Trophoblast cell (in vitro differentiated cells and primary cell): ENCODE data around the gene PRKAG3.

Experiments used
- DNase-seq, 2 donors: peaks; one replicate each; pipeline ENCODE4 v3.0.0-alpha.2; 2016
- H2AFZ ChIP-seq: 2 replicates; pipeline ENCODE4 v1.6.1; 2013; ENCODE audit warnings: low read length, moderate library complexity, mild to moderate bottlenecking; ENCODE audit not compliant: insufficient read depth, poor library complexity
- H2AK5ac ChIP-seq: 2 replicates; pipeline ENCODE4 v1.6.1; 2013; ENCODE audit warnings: mild to moderate bottlenecking, low read length
- H2BK120ac ChIP-seq: 2 replicates; pipeline ENCODE4 v1.6.1; 2013; ENCODE audit warnings: low read length, mild to moderate bottlenecking, moderate library complexity; ENCODE audit not compliant: insufficient read depth, poor library complexity
- H2BK12ac ChIP-seq: 2 replicates; pipeline ENCODE4 v1.6.1; 2013; ENCODE audit warnings: mild to moderate bottlenecking, low read length, moderate library complexity
- H2BK5ac ChIP-seq: 2 replicates; pipeline ENCODE4 v1.6.1; 2013; ENCODE audit warnings: low read length, low read depth, moderate library complexity, mild to moderate bottlenecking; ENCODE audit not compliant: poor library complexity
- H3K14ac ChIP-seq: 2 replicates; pipeline ENCODE4 v1.6.1; 2013; ENCODE audit warnings: mild to moderate bottlenecking, low read length
- H3K18ac ChIP-seq: 2 replicates; pipeline ENCODE4 v1.6.1; 2013; ENCODE audit warnings: mild to moderate bottlenecking, low read length
- H3K23ac ChIP-seq: 2 replicates; pipeline ENCODE4 v1.6.1; 2013; ENCODE audit warnings: low read length
- H3K27ac ChIP-seq: 2 replicates; pipeline ENCODE4 v1.5.1; 2013; ENCODE audit warnings: low read depth, mild to moderate bottlenecking, inconsistent platforms, low read length, moderate library complexity
- H3K27me3 ChIP-seq: 2 replicates; pipeline ENCODE4 v1.6.1; 2013; ENCODE audit warnings: inconsistent platforms, mild to moderate bottlenecking, low read length, moderate library complexity; ENCODE audit not compliant: insufficient read depth
- H3K36me3 ChIP-seq, 2 experiments: 1 replicate in 1 of 2; 2 replicates in 1 of 2; pipeline ENCODE4 v1.6.1; 2013; ENCODE audit warnings: low read length in 2 of 2, mild to moderate bottlenecking in 2 of 2, moderate library complexity in 1 of 2; ENCODE audit not compliant: insufficient read depth in 2 of 2, control insufficient read depth in 1 of 2
- H3K4ac ChIP-seq: 2 replicates; pipeline ENCODE4 v1.6.1; 2013; ENCODE audit warnings: low read depth, mild to moderate bottlenecking, low read length, moderate library complexity
- H3K4me1 ChIP-seq, 2 experiments: 1 replicate in 1 of 2; 2 replicates in 1 of 2; pipeline ENCODE4 v1.6.1; 2013; ENCODE audit warnings: low read length in 2 of 2, mild to moderate bottlenecking in 2 of 2, moderate library complexity in 1 of 2; ENCODE audit not compliant: insufficient read depth in 2 of 2, control insufficient read depth in 1 of 2
- H3K4me2 ChIP-seq: 2 replicates; pipeline ENCODE4 v1.6.1; 2013; ENCODE audit warnings: inconsistent platforms, mild to moderate bottlenecking, low read length, moderate library complexity
- H3K4me3 ChIP-seq: 2 replicates; pipeline ENCODE4 v1.5.1; 2013; ENCODE audit warnings: mild to moderate bottlenecking, low read depth, low read length, inconsistent platforms
- H3K79me1 ChIP-seq: one replicate; pipeline ENCODE4 v1.6.1; 2013; ENCODE audit warnings: low read length
- H3K79me2 ChIP-seq: 2 replicates; pipeline ENCODE4 v1.6.1; 2013; ENCODE audit warnings: low read length, mild to moderate bottlenecking; ENCODE audit not compliant: control insufficient read depth, insufficient read depth, poor library complexity
- H3K9ac ChIP-seq: 2 replicates; pipeline ENCODE4 v1.6.1; 2013; ENCODE audit warnings: mild to moderate bottlenecking, low read length
- H3K9me3 ChIP-seq: 2 replicates; pipeline ENCODE4 v1.6.1; 2013; ENCODE audit warnings: low read depth, mild to moderate bottlenecking, control low read depth, inconsistent platforms, low read length; ENCODE audit not compliant: insufficient read depth
- H4K12ac ChIP-seq: 2 replicates; pipeline ENCODE4 v1.6.1; 2013; ENCODE audit warnings: low read depth, mild to moderate bottlenecking, low read length, moderate library complexity
- H4K8ac ChIP-seq: 2 replicates; pipeline ENCODE4 v1.6.1; 2013; ENCODE audit warnings: low read depth, mild to moderate bottlenecking, low read length, moderate library complexity
- H4K91ac ChIP-seq: one replicate; pipeline ENCODE4 v1.6.1; 2013; ENCODE audit warnings: low read depth, mild to moderate bottlenecking, low read length, moderate library complexity
- WGBS: extraction: QIAGEN DNeasy Blood & Tissue Kit; methylation state at CpG from one replicate; pipeline ENCODE4 v1.1.7; 2013; ENCODE audit warnings: missing lambda C conversion rate; ENCODE audit not compliant: insufficient read length, insufficient coverage; ENCODE audit errors: extremely low coverage; 5-methylcytosine and 5-hydroxymethylcytosine counted together

PRKAG3 gene

GRCh38 chr2:218812861-218813260 lies 18.7 kb downstream of the PRKAG3 start:
- H3K14ac ChIP-seq = no peak overlapping the region
- H2AK5ac ChIP-seq = no peak overlapping the region
- H4K8ac ChIP-seq = no peak overlapping the region
- H4K12ac ChIP-seq = no peak overlapping the region
- H3K4me1 ChIP-seq = no peaks in the 10 kb centered on the region
- no peaks in the 10 kb centered on the region for H3K79me1 ChIP-seq
- H3K9me3 ChIP-seq = no peaks in the 10 kb centered on the region
- H3K27me3 ChIP-seq = no peaks in the 10 kb centered on the region
- no peak overlapping the region for H3K4me2 ChIP-seq
- H2AFZ ChIP-seq = no peak overlapping the region
- no peak overlapping the region for H3K23ac ChIP-seq
- H3K4me3 ChIP-seq = no peak overlapping the region
- no peak overlapping the region for H4K91ac ChIP-seq
- no peak overlapping the region for H2BK12ac ChIP-seq
- H3K9ac ChIP-seq = no peak overlapping the region
- no peaks in the 10 kb centered on the region for H3K36me3 ChIP-seq
- H2BK120ac ChIP-seq = no peak overlapping the region
- H3K4ac ChIP-seq = no peak overlapping the region
- no peak overlapping the region for H3K18ac ChIP-seq
- no peak for DNase-seq
- WGBS = no CpG with 5 or more reads among the region's 5 CpGs
- no peak overlapping the region for H2BK5ac ChIP-seq
- H3K79me2 ChIP-seq = no peaks in the 10 kb centered on the region
- H3K27ac ChIP-seq = no peak overlapping the region

GRCh38 chr2:218812096-218812815 lies 19.3 kb downstream of the PRKAG3 start:
- Histone ChIP-seq H3K4me1 (no peaks in the 10 kb centered on the region), H2AFZ (no peak overlapping the region), H3K79me1 (no peaks in the 10 kb centered on the region), H3K23ac (no peak overlapping the region), H2AK5ac (no peak overlapping the region), H2BK12ac (no peak overlapping the region), H3K4ac (no peak overlapping the region), H4K91ac (no peak overlapping the region), H3K36me3 (no peaks in the 10 kb centered on the region), H3K18ac (no peak overlapping the region), H3K79me2 (no peaks in the 10 kb centered on the region), H3K27ac (no peak overlapping the region), H3K27me3 (no peaks in the 10 kb centered on the region), H4K8ac (no peak overlapping the region), H3K4me3 (no peak overlapping the region), H2BK5ac (no peak overlapping the region), H3K9ac (no peak overlapping the region), H3K9me3 (no peaks in the 10 kb centered on the region), H3K4me2 (no peak overlapping the region), H2BK120ac (no peak overlapping the region), H3K14ac (no peak overlapping the region), H4K12ac (no peak overlapping the region)
- no CpG with 5 or more reads among the region's 21 CpGs for WGBS
- no peak for DNase-seq

GRCh38 chr2:218811382-218811781 lies 20.2 kb downstream of the PRKAG3 start:
- H4K8ac ChIP-seq = no peak overlapping the region
- no peak overlapping the region for H3K14ac ChIP-seq
- H3K79me1 ChIP-seq = no peaks in the 10 kb centered on the region
- no peaks in the 10 kb centered on the region for H3K79me2 ChIP-seq
- H3K4ac ChIP-seq = no peak overlapping the region
- no peak overlapping the region for H2BK120ac ChIP-seq
- no peak overlapping the region for H3K18ac ChIP-seq
- peak overlapping the region; percentile 36 for H3K23ac ChIP-seq
- no peak overlapping the region for H4K12ac ChIP-seq
- H3K27ac ChIP-seq = no peak overlapping the region
- WGBS = no CpG with 5 or more reads among the region's 4 CpGs
- no peak overlapping the region for H4K91ac ChIP-seq
- no peak overlapping the region for H2AFZ ChIP-seq
- H2BK5ac ChIP-seq = no peak overlapping the region
- peaks cover 0 to 1% of the 10 kb centered on the region in 2 experiments for H3K4me1 ChIP-seq
- H3K36me3 ChIP-seq = no peaks in the 10 kb centered on the region
- H3K27me3 ChIP-seq = no peaks in the 10 kb centered on the region
- no peak overlapping the region for H3K4me2 ChIP-seq
- no peak overlapping the region for H3K9ac ChIP-seq
- no peak overlapping the region for H2BK12ac ChIP-seq
- H2AK5ac ChIP-seq = no peak overlapping the region
- DNase-seq = peak; percentile 3 to 24
- H3K9me3 ChIP-seq = no peaks in the 10 kb centered on the region
- no peak overlapping the region for H3K4me3 ChIP-seq

GRCh38 chr2:218810256-218810655 lies 21.3 kb downstream of the PRKAG3 start:
- no peaks in the 10 kb centered on the region for H3K9me3 ChIP-seq

More at GRCh38 chr2:218810256-218810655, 21.3 kb downstream of the PRKAG3 start:
- Histone ChIP-seq H3K36me3 (no peaks in the 10 kb centered on the region), H2AK5ac (no peak overlapping the region), H3K4me3 (no peak overlapping the region), H3K14ac (no peak overlapping the region), H3K4ac (no peak overlapping the region), H3K79me2 (no peaks in the 10 kb centered on the region), H4K12ac (no peak overlapping the region), H3K27me3 (no peaks in the 10 kb centered on the region), H3K23ac (no peak overlapping the region), H3K9ac (no peak overlapping the region), H3K4me1 (peaks cover 0 to 3% of the 10 kb centered on the region in 2 experiments), H2BK12ac (no peak overlapping the region), H2BK120ac (no peak overlapping the region), H3K4me2 (no peak overlapping the region), H4K8ac (no peak overlapping the region), H3K27ac (no peak overlapping the region), H3K79me1 (no peaks in the 10 kb centered on the region), H2AFZ (no peak overlapping the region), H2BK5ac (no peak overlapping the region), H3K18ac (no peak overlapping the region), H4K91ac (no peak overlapping the region)
- DNase-seq = no peak
- WGBS = no CpG with 5 or more reads among the region's 2 CpGs
